H9 (cell line): ENCODE data around the gene EPB41L5. TPM values are rescaled to one million over a fixed set of nuclear protein-coding genes. Genes with fewer than 3 reads are reported as not detected.
A peak's percentile ranks its signal among the peaks of the same experiment; 100 is the strongest.

ENCODE experiments used
- DNase-seq: peaks from one replicate; pipeline ENCODE4 v3.0.0-alpha.2; 2017
- H2AFZ ChIP-seq: one replicate; pipeline ENCODE4 v1.6.1; 2013; ENCODE audit warnings: mild to moderate bottlenecking, low read length, control low read depth, moderate library complexity
- H2AK5ac ChIP-seq: 2 replicates; pipeline ENCODE4 v1.6.1; 2013; ENCODE audit warnings: low read length, control low read depth, mixed read lengths; ENCODE audit not compliant: insufficient read length
- H2BK120ac ChIP-seq: one replicate; pipeline ENCODE4 v1.6.1; 2013; ENCODE audit warnings: low read depth, mild to moderate bottlenecking, low read length, control low read depth, inconsistent platforms; ENCODE audit not compliant: poor library complexity, severe bottlenecking
- H2BK12ac ChIP-seq: 2 replicates; pipeline ENCODE4 v1.6.1; 2013; ENCODE audit warnings: low read length, control low read depth, mixed read lengths, low read depth; ENCODE audit not compliant: insufficient read length
- H2BK15ac ChIP-seq: 2 replicates; pipeline ENCODE4 v1.6.1; 2013; ENCODE audit warnings: low read depth, low read length, control low read depth
- H2BK20ac ChIP-seq: one replicate; pipeline ENCODE4 v1.6.1; 2013; ENCODE audit warnings: low read depth, mild to moderate bottlenecking, low read length, control low read depth, inconsistent platforms; ENCODE audit not compliant: poor library complexity, severe bottlenecking
- H2BK5ac ChIP-seq: 2 replicates; pipeline ENCODE4 v1.6.1; 2013; ENCODE audit warnings: low read length, control low read depth, mixed read lengths; ENCODE audit not compliant: insufficient read length
- H3K14ac ChIP-seq: 2 replicates; pipeline ENCODE4 v1.6.1; 2013; ENCODE audit warnings: low read length, control low read depth; ENCODE audit not compliant: insufficient read depth
- H3K18ac ChIP-seq: 2 replicates; pipeline ENCODE4 v1.6.1; 2013; ENCODE audit warnings: low read depth, mild to moderate bottlenecking, mixed read lengths, low read length, control low read depth; ENCODE audit not compliant: insufficient read length
- H3K23ac ChIP-seq: 2 replicates; pipeline ENCODE4 v1.6.1; 2013; ENCODE audit warnings: low read length, control low read depth, mixed read lengths, low read depth; ENCODE audit not compliant: insufficient read length
- H3K23me2 ChIP-seq: 2 replicates; pipeline ENCODE4 v1.6.1; 2013; ENCODE audit warnings: low read depth, mild to moderate bottlenecking, mixed read lengths, low read length, control low read depth; ENCODE audit not compliant: insufficient read length, poor library complexity, severe bottlenecking
- H3K27ac ChIP-seq: 2 replicates; pipeline ENCODE4 v1.5.1; 2013; ENCODE audit warnings: low read length, control low read depth, mixed read lengths, low read depth; ENCODE audit not compliant: insufficient read length
- H3K27me3 ChIP-seq: 2 replicates; pipeline ENCODE4 v1.6.1; 2013; ENCODE audit warnings: low read length, control low read depth, inconsistent platforms; ENCODE audit not compliant: insufficient read depth
- H3K4ac ChIP-seq: 2 replicates; pipeline ENCODE4 v1.6.1; 2013; ENCODE audit warnings: low read depth, mild to moderate bottlenecking, control low read depth, inconsistent platforms, low read length, moderate library complexity
- H3K4me1 ChIP-seq: 2 replicates; pipeline ENCODE4 v1.6.1; 2013; ENCODE audit warnings: low read length, control low read depth, inconsistent platforms; ENCODE audit not compliant: insufficient read depth
- H3K4me2 ChIP-seq: 2 replicates; pipeline ENCODE4 v1.6.1; 2013; ENCODE audit warnings: low read length, control low read depth, mixed read lengths; ENCODE audit not compliant: insufficient read length, insufficient read depth
- H3K56ac ChIP-seq: 2 replicates; pipeline ENCODE4 v1.6.1; 2013; ENCODE audit warnings: low read depth, mild to moderate bottlenecking, mixed read lengths, low read length, control low read depth; ENCODE audit not compliant: insufficient read length
- H3K79me1 ChIP-seq: 2 replicates; pipeline ENCODE4 v1.6.1; 2013; ENCODE audit warnings: low read depth, mild to moderate bottlenecking, moderate library complexity, low read length, control low read depth, inconsistent platforms; ENCODE audit not compliant: insufficient read depth, poor library complexity, severe bottlenecking
- H3K79me2 ChIP-seq: 2 replicates; pipeline ENCODE4 v1.6.1; 2013; ENCODE audit warnings: low read length, control low read depth, inconsistent platforms; ENCODE audit not compliant: insufficient read depth
- H3K9ac ChIP-seq: 2 replicates; pipeline ENCODE4 v1.6.1; 2013; ENCODE audit warnings: low read length, control low read depth, mixed read lengths; ENCODE audit not compliant: insufficient read length; ENCODE audit errors: extremely low read depth
- H3K9me3 ChIP-seq: one replicate; pipeline ENCODE4 v1.6.1; 2013; ENCODE audit warnings: low read depth, low read length, inconsistent platforms; ENCODE audit not compliant: control insufficient read depth
- H3T11ph ChIP-seq: one replicate; pipeline ENCODE4 v1.6.1; 2013; ENCODE audit warnings: mild to moderate bottlenecking, low read length, control low read depth, inconsistent platforms
- H4K20me1 ChIP-seq: one replicate; pipeline ENCODE4 v1.6.1; 2013; ENCODE audit not compliant: control insufficient read depth, insufficient read length, insufficient read depth
- H4K5ac ChIP-seq: 2 replicates; pipeline ENCODE4 v1.6.1; 2013; ENCODE audit warnings: low read depth, mild to moderate bottlenecking, mixed read lengths, low read length, control low read depth; ENCODE audit not compliant: insufficient read length
- H4K8ac ChIP-seq: replicated peaks from 2 replicates; pipeline ENCODE4 v1.6.1; 2013; ENCODE audit warnings: low read length, control low read depth, mixed read lengths, low read depth; ENCODE audit not compliant: insufficient read length
- H4K91ac ChIP-seq: 2 replicates; pipeline ENCODE4 v1.6.1; 2013; ENCODE audit warnings: low read depth, mild to moderate bottlenecking, moderate library complexity, mixed read lengths, low read length, control low read depth; ENCODE audit not compliant: insufficient read length
- H3K27ac Mint-ChIP-seq, 3 experiments: 2 replicates in 2 of 3; 3 replicates in 1 of 3; pipeline ENCODE4 v1.8.0; 2020 to 2021; ENCODE audit warnings: mixed read lengths in 3 of 3, mild to moderate bottlenecking in 1 of 3, moderate library complexity in 1 of 3
- H3K27me3 Mint-ChIP-seq: 2 replicates; pipeline ENCODE4 v1.8.0; 2021; ENCODE audit warnings: low read depth, mild to moderate bottlenecking, moderate library complexity, mixed read lengths
- H3K36me3 Mint-ChIP-seq, 3 experiments: 2 replicates in 2 of 3; 3 replicates in 1 of 3; pipeline ENCODE4 v1.8.0; 2020 to 2021; ENCODE audit warnings: low read depth in 3 of 3, mixed read lengths in 3 of 3; ENCODE audit not compliant: insufficient read depth in 1 of 3
- H3K4me1 Mint-ChIP-seq, 2 experiments: 2 replicates each; pipeline ENCODE4 v1.8.0; 2020; ENCODE audit warnings: mixed read lengths in 2 of 2
- H3K4me3 Mint-ChIP-seq, 2 experiments: 2 replicates in 1 of 2; 3 replicates in 1 of 2; pipeline ENCODE4 v1.8.0; 2020 to 2021; ENCODE audit warnings: mild to moderate bottlenecking in 2 of 2, mixed read lengths in 2 of 2, moderate library complexity in 1 of 2
- H3K9me3 Mint-ChIP-seq, 2 experiments: 2 replicates in 1 of 2; 3 replicates in 1 of 2; pipeline ENCODE4 v1.8.0; 2020; ENCODE audit warnings: mild to moderate bottlenecking in 2 of 2, mixed read lengths in 2 of 2, moderate library complexity in 1 of 2
- CTCF ChIP-seq: fragments of 200-600 bp; sonication (generic); conservative IDR thresholded peaks from 3 replicates; pipeline ENCODE4 v1.8.0; 2021; ENCODE audit warnings: antibody characterized with exemption, mild to moderate bottlenecking
- WGBS: extraction: QIAGEN DNeasy Blood & Tissue Kit; methylation state at CpG from one replicate; pipeline ENCODE4 v1.1.7; 2013; ENCODE audit warnings: missing lambda C conversion rate, low lambda C conversion rate, mixed read lengths; ENCODE audit not compliant: insufficient read length; ENCODE audit errors: extremely low coverage; 5-methylcytosine and 5-hydroxymethylcytosine counted together
- total RNA-seq: library from RNA; stranded (reverse); gene quantifications from 2 replicates; pipeline ENCODE4 v1.2.1, GENCODE V29; 2021

The EPB41L5 gene
- total RNA-seq, 1 experiment from 2014 or later, result 40.4 TPM

DNA sequence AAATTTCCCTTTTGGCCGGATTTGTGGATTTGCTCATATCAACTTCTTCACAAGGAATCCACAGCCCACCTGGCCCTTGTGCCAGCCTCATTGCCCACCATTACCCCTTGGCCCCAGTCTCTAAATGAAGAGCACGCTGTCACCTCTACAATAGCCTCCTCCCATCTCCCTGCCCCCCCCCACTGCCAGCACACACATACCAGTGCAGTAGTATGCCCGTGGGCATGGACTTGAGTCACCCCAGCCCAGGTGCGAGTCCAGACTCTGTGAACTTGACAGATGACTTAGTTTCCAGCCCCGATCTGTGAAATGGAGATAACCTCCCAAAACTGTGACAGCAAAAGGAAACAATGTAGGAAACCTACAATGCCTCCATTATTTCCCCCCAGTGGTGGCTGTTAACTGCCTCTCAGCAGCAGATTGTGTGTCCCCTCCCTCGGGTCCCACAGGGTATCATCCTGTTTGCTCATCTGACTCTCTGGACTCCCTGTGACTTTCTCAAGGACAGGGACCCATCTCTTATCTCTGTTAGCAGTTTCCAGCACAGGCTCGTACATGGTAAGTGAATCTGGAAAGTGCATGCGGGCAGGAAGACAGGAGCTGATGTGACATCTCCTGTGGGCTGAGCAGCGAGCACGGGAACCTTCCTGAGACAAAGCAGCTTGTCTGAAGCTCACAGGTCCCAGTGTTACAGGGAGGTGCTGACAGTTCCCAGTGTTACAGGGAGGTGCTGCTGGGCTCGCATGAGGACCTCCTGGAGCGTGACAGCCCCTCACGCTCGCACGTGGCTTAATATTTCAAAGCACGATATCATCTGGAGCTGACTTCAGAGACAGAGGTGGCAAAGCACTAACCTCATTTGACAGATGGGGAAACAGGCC is 214.5 kb downstream of the EPB41L5 start:
- Histone ChIP-seq H4K91ac (no peak overlapping the region), H3K79me2 (no peaks in the 10 kb centered on the region), H3K27me3 (peaks cover 6% of the 10 kb centered on the region; the same call in 1 of the 2 replicates), H2BK20ac (no peak overlapping the region), H3K4ac (no peak overlapping the region), H3K23ac (no peak overlapping the region), H2BK120ac (no peak overlapping the region), H3K27ac (no peak overlapping the region), H3K79me1 (no peaks in the 10 kb centered on the region), H2AK5ac (no peak overlapping the region), H3T11ph (no peak overlapping the region), H3K56ac (no peak overlapping the region), H4K20me1 (peaks cover 2% of the 10 kb centered on the region), H3K23me2 (no peaks in the 10 kb centered on the region), H3K14ac (peak overlapping the region; percentile 63; the same call in 1 of the 2 replicates), H3K9ac (no peak overlapping the region), H2BK15ac (no peak overlapping the region), H2BK5ac (no peak overlapping the region), H2AFZ (no peak overlapping the region), H3K4me2 (no peak overlapping the region), H2BK12ac (no peak overlapping the region), H3K18ac (no peak overlapping the region), H3K4me1 (no peaks in the 10 kb centered on the region), H4K5ac (no peak overlapping the region), H3K9me3 (peaks cover 2% of the 10 kb centered on the region), H4K8ac (peak overlapping the region; percentile 62)
- H3K27me3 Mint-ChIP-seq, result peaks cover 61% of the 10 kb centered on the region
- peak; percentile 21 for DNase-seq
- no peak overlapping the region for H3K4me3 Mint-ChIP-seq
- no peak for TF ChIP-seq CTCF
- peaks cover 11 to 20% of the 10 kb centered on the region in 2 experiments for H3K4me1 Mint-ChIP-seq
- no peak overlapping the region for H3K27ac Mint-ChIP-seq
- H3K36me3 Mint-ChIP-seq, result peaks cover 1 to 3% (median 1%) of the 10 kb centered on the region in 3 experiments
- no CpG with 5 or more reads among the region's 16 CpGs for WGBS
- peaks cover 2 to 3% of the 10 kb centered on the region in 2 experiments; a peak in 4 of 5 replicates for H3K9me3 Mint-ChIP-seq
